ENCODE data around the gene CRLF1. TPM values are rescaled to one million over a fixed set of nuclear protein-coding genes. Genes with fewer than 3 reads are reported as not detected.

CRLF1 gene
- total RNA-seq, 1 experiment from 2014 or later: 0.46 TPM

- no peak overlapping the region for H3K4me3 ChIP-seq
- ChIA-PET CTCF (no interaction called here), POLR2A (ENCODE audit: unreplicated experiment) (no interaction called here)
- H3K9me3 ChIP-seq (ENCODE audit: insufficient read depth, low read depth): no peaks in the 10 kb centered on the region
- no peak overlapping the region for H2AFZ ChIP-seq
- H3K27ac ChIP-seq: no peak overlapping the region
- no peaks in the 10 kb centered on the region for H3K9me2 ChIP-seq (ENCODE audit: insufficient read depth)
- H3F3A ChIP-seq (ENCODE audit: insufficient read depth, low read depth): peaks cover 10% of the 10 kb centered on the region; the same call in 1 of the 2 replicates
- peaks cover 16% of the 10 kb centered on the region for H3K4me1 ChIP-seq (replicated peaks; ENCODE audit: insufficient read depth)
- no TSS peak for BruUV-seq (replicated peaks)
- no peaks in the 10 kb centered on the region for H3K27me3 ChIP-seq (ENCODE audit: insufficient read depth, low read depth)
- H3K79me2 ChIP-seq (ENCODE audit: low read depth): peaks cover 12% of the 10 kb centered on the region
- TF ChIP-seq CTCF (conservative IDR thresholded peaks at IDR 0.05) (no peak), EZH2 (IDR thresholded peaks at IDR 0.05; ENCODE audit: low read depth) (no peak)
- no peaks in the 10 kb centered on the region for H3K36me3 ChIP-seq (ENCODE audit: low read depth)
- H4K20me1 ChIP-seq (ENCODE audit: insufficient read depth): no peaks in the 10 kb centered on the region
- no peak overlapping the region for H3K4me2 ChIP-seq
- no peak for DNase-seq
- intact Hi-C loops (cut with micrococcal nuclease; ENCODE audit: unreplicated experiment): no loop called here
Observed at GRCh38 chr19:18633321-18633720, 26.7 kb upstream of the CRLF1 start.

DNA sequence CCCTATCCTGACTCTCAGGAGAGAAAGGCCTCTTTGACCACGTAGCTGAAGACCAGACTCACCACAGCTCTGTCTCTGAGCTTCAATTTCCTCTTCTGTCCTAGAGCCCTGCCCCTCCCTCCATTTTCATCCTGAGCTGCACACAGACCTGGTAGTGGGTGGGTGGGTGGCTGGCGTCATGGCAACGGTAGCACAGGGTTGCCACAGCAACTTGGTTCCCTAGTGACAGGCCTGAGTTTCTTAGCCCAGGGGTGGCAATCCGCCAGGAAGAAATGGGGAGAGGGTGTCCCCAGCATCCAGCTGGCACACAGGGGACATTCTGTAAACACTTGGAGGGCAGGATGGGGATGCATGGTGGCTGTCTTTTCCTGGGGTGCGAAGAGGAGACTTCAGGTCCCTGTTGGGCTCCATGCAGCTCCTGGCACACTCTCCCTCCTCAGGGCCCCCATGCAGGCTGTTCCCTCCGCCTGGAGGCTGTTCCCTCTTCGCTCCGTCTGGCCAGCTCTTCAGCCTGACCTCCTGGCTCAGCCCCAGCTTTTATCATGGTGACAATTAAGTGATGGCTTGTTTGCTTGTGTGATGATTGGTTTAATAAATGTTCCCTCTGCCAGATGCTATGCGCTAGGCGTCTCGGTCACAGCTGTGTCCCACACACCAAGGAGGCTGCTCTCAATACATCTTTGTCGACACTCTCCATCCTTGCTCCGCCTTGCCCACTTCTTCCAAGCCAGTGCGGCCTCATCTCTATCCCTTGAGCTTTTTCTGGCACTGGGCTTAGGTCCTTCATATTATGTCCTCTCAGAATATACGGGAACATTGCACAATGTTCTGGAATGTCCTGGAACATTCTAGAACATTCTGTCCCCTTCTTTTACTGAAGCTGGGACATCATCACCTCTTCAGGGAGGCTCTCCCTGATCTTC lies 22.8 kb upstream of the CRLF1 start:
- ChIA-PET CTCF (interaction anchor here (0.6 kb wide), 1 partner anchor 185 kb away, joined by 6 read pairs; no protein-coding TSS in a partner anchor), POLR2A (ENCODE audit: unreplicated experiment) (no interaction called here)
- H4K20me1 ChIP-seq (ENCODE audit: insufficient read depth): no peaks in the 10 kb centered on the region
- H3K4me1 ChIP-seq (replicated peaks; ENCODE audit: insufficient read depth): no peaks in the 10 kb centered on the region
- H3K9me3 ChIP-seq (ENCODE audit: insufficient read depth, low read depth): no peaks in the 10 kb centered on the region
- no peaks in the 10 kb centered on the region for H3K27me3 ChIP-seq (ENCODE audit: insufficient read depth, low read depth)
- intact Hi-C loops (cut with micrococcal nuclease; ENCODE audit: unreplicated experiment): no loop called here
- H3K27ac ChIP-seq: no peak overlapping the region
- no peak for DNase-seq
- TF ChIP-seq CTCF (conservative IDR thresholded peaks at IDR 0.05) (no peak), EZH2 (IDR thresholded peaks at IDR 0.05; ENCODE audit: low read depth) (no peak)
- H3K4me3 ChIP-seq: no peak overlapping the region
- no peaks in the 10 kb centered on the region for H3K79me2 ChIP-seq (ENCODE audit: low read depth)
- no peak overlapping the region for H3K4me2 ChIP-seq
- H2AFZ ChIP-seq: no peak overlapping the region
- no peaks in the 10 kb centered on the region for H3K9me2 ChIP-seq (ENCODE audit: insufficient read depth)
- no peaks in the 10 kb centered on the region for H3F3A ChIP-seq (ENCODE audit: insufficient read depth, low read depth)
- no peaks in the 10 kb centered on the region for H3K36me3 ChIP-seq (ENCODE audit: low read depth)
- BruUV-seq (replicated peaks): no TSS peak

- Histone ChIP-seq H3K27ac (no peak overlapping the region), H3K4me3 (no peak overlapping the region), H3K4me2 (no peak overlapping the region), H3F3A (ENCODE audit: insufficient read depth, low read depth) (peaks cover 9% of the 10 kb centered on the region; the same call in 1 of the 2 replicates), H3K79me2 (ENCODE audit: low read depth) (no peaks in the 10 kb centered on the region), H3K9me3 (ENCODE audit: insufficient read depth, low read depth) (no peaks in the 10 kb centered on the region), H4K20me1 (ENCODE audit: insufficient read depth) (no peaks in the 10 kb centered on the region), H3K27me3 (ENCODE audit: insufficient read depth, low read depth) (no peaks in the 10 kb centered on the region), H3K4me1 (replicated peaks; ENCODE audit: insufficient read depth) (no peaks in the 10 kb centered on the region), H2AFZ (no peak overlapping the region), H3K9me2 (ENCODE audit: insufficient read depth) (no peaks in the 10 kb centered on the region), H3K36me3 (ENCODE audit: low read depth) (no peaks in the 10 kb centered on the region)
- no TSS peak for BruUV-seq (replicated peaks)
- intact Hi-C loops (cut with micrococcal nuclease; ENCODE audit: unreplicated experiment): no loop called here
- ChIA-PET CTCF (no interaction called here), POLR2A (ENCODE audit: unreplicated experiment) (no interaction called here)
- no peak for DNase-seq
- TF ChIP-seq CTCF (conservative IDR thresholded peaks at IDR 0.05): no peak
- no peak for TF ChIP-seq EZH2 (IDR thresholded peaks at IDR 0.05; ENCODE audit: low read depth)
Observed at GRCh38 chr19:18626906-18627305, 20.3 kb upstream of the CRLF1 start.

Data from PC-9 (cell line).